Measurements from ENCODE around the gene LSM5. TPM values are rescaled to one million over a fixed set of nuclear protein-coding genes. Genes with fewer than 3 reads are reported as not detected.

LSM5 gene
- total RNA-seq, 3 donors from 2014 or later = 19.3 to 20.1 (median 19.8) TPM

DNA sequence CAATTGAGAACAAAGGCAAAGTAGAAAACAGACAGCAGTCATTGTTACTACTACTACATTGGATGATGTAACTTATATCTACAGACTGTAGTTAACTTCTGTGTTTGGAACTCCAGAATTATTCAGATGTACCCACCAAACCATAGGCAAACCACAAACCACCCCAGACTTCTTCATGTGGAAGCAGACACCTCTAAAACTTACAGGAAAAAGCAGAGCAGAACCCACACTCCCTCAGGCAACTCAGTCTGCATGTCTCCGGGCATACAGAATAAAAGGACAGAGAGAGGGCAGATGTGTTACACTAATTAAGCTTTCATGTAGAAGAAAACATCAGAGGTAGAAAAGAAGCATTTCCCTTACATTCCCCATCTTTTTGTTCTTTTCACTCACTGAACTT is 9.0 kb downstream of the LSM5 start:
- Histone ChIP-seq H3K4me3 (no peak overlapping the region), H3K9me3 (no peaks in the 10 kb centered on the region), H3K36me3 (no peaks in the 10 kb centered on the region), H3K27me3 (no peaks in the 10 kb centered on the region), H3K27ac (no peak overlapping the region), H3K4me1 (no peaks in the 10 kb centered on the region)
- no peak for DNase-seq (ENCODE audit: low spot score in 2 of 2)
- TF ChIP-seq POLR2A (IDR thresholded peaks at IDR 0.05) = no peak
- TF ChIP-seq, protein P1, sequence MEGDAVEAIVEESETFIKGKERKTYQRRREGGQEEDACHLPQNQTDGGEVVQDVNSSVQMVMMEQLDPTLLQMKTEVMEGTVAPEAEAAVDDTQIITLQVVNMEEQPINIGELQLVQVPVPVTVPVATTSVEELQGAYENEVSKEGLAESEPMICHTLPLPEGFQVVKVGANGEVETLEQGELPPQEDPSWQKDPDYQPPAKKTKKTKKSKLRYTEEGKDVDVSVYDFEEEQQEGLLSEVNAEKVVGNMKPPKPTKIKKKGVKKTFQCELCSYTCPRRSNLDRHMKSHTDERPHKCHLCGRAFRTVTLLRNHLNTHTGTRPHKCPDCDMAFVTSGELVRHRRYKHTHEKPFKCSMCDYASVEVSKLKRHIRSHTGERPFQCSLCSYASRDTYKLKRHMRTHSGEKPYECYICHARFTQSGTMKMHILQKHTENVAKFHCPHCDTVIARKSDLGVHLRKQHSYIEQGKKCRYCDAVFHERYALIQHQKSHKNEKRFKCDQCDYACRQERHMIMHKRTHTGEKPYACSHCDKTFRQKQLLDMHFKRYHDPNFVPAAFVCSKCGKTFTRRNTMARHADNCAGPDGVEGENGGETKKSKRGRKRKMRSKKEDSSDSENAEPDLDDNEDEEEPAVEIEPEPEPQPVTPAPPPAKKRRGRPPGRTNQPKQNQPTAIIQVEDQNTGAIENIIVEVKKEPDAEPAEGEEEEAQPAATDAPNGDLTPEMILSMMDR (IDR thresholded peaks at IDR 0.05) = no peak
- TF ChIP-seq POLR2AphosphoS5 (IDR thresholded peaks at IDR 0.05) = no peak
- intact Hi-C loops (cut with DNase I; ENCODE audit: low total_unique reads) = no loop called here

DNA sequence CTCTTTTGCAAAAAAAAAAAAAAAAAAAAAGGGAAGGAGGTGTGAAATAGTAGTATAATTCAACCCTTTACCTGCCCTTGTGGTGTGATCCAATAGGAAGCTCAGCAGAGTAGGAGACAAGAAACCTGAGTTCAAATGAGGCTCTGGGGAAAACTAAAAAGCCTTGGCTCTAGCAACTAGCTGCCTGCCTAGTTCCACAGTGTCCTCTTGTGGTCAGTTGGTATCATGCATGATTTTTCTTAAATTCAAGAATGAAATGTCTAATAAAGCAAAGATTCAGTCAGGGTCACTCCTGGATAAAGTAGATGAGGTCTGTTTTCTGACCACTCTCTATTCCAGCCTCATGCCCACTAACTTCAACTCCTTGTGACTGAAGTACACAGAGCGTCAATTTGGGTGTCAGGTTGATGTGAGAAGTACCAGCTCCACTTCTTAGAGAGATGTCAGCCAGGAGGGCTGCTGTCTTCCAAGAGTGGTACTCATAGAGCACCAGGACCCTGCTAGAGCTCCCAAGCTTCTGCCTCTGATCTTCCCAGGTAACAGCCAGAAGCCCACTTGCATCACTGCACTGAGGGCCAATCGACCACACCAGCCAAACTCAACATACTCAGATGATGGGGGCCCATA is 10.5 kb downstream of the LSM5 start:
- no peaks in the 10 kb centered on the region for H3K4me1 ChIP-seq
- no peak for TF ChIP-seq POLR2AphosphoS5 (IDR thresholded peaks at IDR 0.05)
- TF ChIP-seq, protein P1 (IDR thresholded peaks at IDR 0.05) = peak; percentile 34 to 52 (median 50)

DNA sequence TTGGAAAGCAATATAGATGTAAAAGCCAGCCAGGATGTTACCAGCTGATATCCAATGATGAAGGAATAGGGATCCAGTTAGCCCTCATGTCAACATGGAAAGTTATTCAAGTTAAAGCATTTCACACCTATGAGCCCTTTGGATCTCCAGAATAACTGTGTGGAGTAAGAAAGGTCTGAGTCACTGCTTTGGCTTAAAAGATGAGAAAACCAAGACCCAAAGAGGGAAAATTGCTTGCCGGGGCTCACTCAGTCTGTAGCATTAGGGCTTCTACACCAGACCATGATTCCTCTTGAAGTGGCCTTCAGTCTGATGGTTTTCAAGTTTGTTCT is 12.6 kb downstream of the LSM5 start:
- no peaks in the 10 kb centered on the region for H3K27me3 ChIP-seq
- intact Hi-C loops (cut with DNase I; ENCODE audit: low total_unique reads) = no loop called here
- no peak for TF ChIP-seq POLR2AphosphoS5 (IDR thresholded peaks at IDR 0.05)
- TF ChIP-seq POLR2A (IDR thresholded peaks at IDR 0.05) = no peak
- TF ChIP-seq, protein P1 (IDR thresholded peaks at IDR 0.05) = no peak

More for the DNA sequence above, 10.5 kb downstream of the LSM5 start:
- Histone ChIP-seq H3K9me3 (no peaks in the 10 kb centered on the region), H3K27me3 (no peaks in the 10 kb centered on the region), H3K36me3 (no peaks in the 10 kb centered on the region), H3K4me3 (no peak overlapping the region), H3K27ac (no peak overlapping the region)
- intact Hi-C loops (cut with DNase I; ENCODE audit: low total_unique reads) = no loop called here
- DNase-seq (ENCODE audit: low spot score in 2 of 2) = no peak

DNA sequence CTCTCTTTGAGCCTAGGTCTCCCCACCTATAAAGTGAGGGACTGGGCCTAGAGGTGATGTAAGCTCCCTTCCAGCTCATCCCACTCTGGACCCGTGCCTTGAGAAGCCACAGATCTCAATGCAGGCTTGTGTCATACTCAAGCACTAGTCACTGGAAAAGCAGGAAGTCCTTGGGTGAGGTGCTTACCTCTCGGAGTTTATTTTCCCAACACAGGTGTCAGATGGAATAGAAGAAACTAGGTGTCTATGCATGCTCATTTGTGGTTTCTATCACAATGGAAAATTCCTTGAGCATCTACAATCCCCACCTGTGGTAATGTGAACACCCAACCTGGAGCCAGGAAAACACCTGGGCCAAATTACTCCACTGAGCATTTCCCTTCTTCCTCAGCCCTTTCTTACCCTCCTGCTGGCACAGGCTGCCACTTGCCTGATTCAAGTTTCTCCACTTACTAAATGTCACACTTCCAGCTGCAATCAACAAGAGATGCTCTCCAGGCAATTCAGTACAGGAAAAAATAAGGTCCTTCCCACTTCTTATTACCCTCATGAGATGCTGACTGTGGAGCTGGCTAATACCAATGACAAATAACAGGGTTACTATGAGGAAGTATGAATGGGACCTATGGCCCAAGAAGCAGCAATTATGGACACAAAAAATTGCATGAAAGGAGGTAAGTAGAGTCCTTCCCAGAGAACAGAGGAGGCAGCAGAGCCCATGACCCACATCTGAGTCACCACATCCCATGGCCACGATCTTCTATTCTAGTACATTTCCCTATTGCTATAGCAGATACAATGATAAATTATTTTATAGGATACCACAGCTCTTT is 13.1 kb downstream of the LSM5 start:
- H3K36me3 ChIP-seq = no peaks in the 10 kb centered on the region
- no peak overlapping the region for H3K4me3 ChIP-seq
- H3K27ac ChIP-seq = peak overlapping the region; percentile 31 to 77
- H3K9me3 ChIP-seq = no peaks in the 10 kb centered on the region
- peak in 1 of 2 donors; percentile 55 for DNase-seq (ENCODE audit: low spot score in 2 of 2)
- TF ChIP-seq POLR2AphosphoS5 (IDR thresholded peaks at IDR 0.05) (no peak), POLR2A (IDR thresholded peaks at IDR 0.05) (no peak)
- TF ChIP-seq, protein P1 (IDR thresholded peaks at IDR 0.05) = no peak
- no peaks in the 10 kb centered on the region for H3K27me3 ChIP-seq
- intact Hi-C loops (cut with DNase I; ENCODE audit: low total_unique reads) = no loop called here
- H3K4me1 ChIP-seq = no peaks in the 10 kb centered on the region

More for the DNA sequence above, 12.6 kb downstream of the LSM5 start:
- Histone ChIP-seq H3K36me3 (no peaks in the 10 kb centered on the region), H3K4me1 (no peaks in the 10 kb centered on the region), H3K9me3 (no peaks in the 10 kb centered on the region), H3K27ac (peak overlapping the region; percentile 31 to 77), H3K4me3 (no peak overlapping the region)
- DNase-seq (ENCODE audit: low spot score in 2 of 2) = no peak

DNA sequence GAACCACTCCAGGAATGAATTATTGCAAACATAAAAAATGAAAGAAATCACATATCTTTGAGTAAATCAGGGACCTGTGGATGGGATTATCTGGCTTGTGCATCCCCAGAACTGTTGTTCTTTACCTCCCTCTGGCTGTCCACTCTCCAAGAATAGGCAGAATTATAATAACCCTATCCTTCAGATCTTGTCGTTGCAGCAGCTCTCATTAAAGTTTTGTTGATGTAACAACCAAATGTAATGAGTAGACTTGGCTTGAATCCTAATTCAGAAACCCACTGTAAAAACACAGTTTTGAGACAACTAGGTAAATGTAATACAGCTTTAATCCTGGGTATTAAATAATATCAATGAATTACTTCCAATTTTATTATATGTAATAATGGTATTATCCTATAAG is 16.2 kb downstream of the LSM5 start:
- Histone ChIP-seq H3K27me3 (no peaks in the 10 kb centered on the region), H3K9me3 (no peaks in the 10 kb centered on the region), H3K36me3 (no peaks in the 10 kb centered on the region), H3K4me1 (no peaks in the 10 kb centered on the region), H3K27ac (peak overlapping the region; percentile 10 to 30), H3K4me3 (no peak overlapping the region)
- no peak for DNase-seq (ENCODE audit: low spot score in 2 of 2)
- intact Hi-C loops (cut with DNase I; ENCODE audit: low total_unique reads) = no loop called here
- TF ChIP-seq, protein P1 (IDR thresholded peaks at IDR 0.05) = no peak

Measured in breast epithelium (tissue), 4 donors.